ENCODE measurements around the gene DDX11.
"Not testable (repeated sequence)": the region's sequence is repeated elsewhere in the genome, so short reads cannot be mapped to it uniquely, and the experiment has no call there.

DDX11 gene

DNA sequence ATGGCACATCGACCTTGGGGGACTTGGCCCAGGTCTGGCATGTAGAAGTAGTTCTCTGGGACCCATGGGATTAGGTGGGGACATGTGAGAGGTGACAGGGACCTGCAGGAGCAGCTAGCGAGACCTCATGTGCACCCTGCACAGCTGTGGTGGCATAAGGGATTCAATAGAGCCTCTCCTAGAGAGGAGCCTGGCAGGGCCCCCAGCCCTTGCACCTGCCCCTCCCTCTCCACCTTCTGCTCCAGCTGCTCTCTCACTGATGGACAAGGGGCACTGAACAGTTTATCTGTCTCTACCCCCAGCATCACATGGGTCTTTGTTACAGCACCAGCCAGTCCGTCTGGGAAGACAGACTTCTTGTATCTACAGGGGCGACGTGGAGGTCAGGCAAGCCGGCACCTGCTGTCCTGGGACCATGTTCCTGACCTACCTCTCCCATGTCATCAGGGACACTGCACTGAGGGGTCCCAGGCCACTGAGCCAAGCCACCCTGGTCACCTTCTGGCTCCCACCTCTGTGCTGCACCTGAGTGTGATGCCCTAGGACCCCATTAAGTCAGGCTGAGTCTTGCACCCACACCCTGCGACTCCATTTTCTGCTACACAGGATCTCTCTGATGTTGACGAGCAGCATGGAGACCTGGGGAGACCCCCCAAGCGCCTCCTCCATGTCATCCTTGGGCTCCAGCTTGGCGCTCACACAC lies 32.6 kb downstream of the DDX11 start:
- Histone ChIP-seq H3K9me2 (ENCODE audit: low read depth, low read length) (no peaks in the 10 kb centered on the region), H3F3A (ENCODE audit: insufficient read depth, low read length) (no peaks in the 10 kb centered on the region), H3K4me1 (ENCODE audit: insufficient read depth, low read length, severe bottlenecking) (no peaks in the 10 kb centered on the region), H3K9ac (ENCODE audit: low read length) (no peak overlapping the region), H2AFZ (ENCODE audit: low read length) (no peak overlapping the region), H3K27me3 (ENCODE audit: insufficient read depth, low read length) (no peaks in the 10 kb centered on the region), H3K9me3 (ENCODE audit: low read length) (no peaks in the 10 kb centered on the region), H3K4me2 (ENCODE audit: low read length) (no peak overlapping the region), H3K79me2 (ENCODE audit: insufficient read depth, low read length) (no peaks in the 10 kb centered on the region), H3K4me3 (ENCODE audit: low read depth, low read length, poor library complexity, severe bottlenecking) (no peak overlapping the region), H3K27ac (ENCODE audit: low read depth, low read length, poor library complexity, severe bottlenecking) (no peak overlapping the region), H3K36me3 (ENCODE audit: insufficient read depth, low read length) (peaks cover 11% of the 10 kb centered on the region), H4K20me1 (ENCODE audit: insufficient read depth, low read length) (no peaks in the 10 kb centered on the region)
- no peak for TF ChIP-seq EZH2 (IDR thresholded peaks at IDR 0.05; ENCODE audit: borderline replicate concordance, low read length)
- TF ChIP-seq, protein P1, sequence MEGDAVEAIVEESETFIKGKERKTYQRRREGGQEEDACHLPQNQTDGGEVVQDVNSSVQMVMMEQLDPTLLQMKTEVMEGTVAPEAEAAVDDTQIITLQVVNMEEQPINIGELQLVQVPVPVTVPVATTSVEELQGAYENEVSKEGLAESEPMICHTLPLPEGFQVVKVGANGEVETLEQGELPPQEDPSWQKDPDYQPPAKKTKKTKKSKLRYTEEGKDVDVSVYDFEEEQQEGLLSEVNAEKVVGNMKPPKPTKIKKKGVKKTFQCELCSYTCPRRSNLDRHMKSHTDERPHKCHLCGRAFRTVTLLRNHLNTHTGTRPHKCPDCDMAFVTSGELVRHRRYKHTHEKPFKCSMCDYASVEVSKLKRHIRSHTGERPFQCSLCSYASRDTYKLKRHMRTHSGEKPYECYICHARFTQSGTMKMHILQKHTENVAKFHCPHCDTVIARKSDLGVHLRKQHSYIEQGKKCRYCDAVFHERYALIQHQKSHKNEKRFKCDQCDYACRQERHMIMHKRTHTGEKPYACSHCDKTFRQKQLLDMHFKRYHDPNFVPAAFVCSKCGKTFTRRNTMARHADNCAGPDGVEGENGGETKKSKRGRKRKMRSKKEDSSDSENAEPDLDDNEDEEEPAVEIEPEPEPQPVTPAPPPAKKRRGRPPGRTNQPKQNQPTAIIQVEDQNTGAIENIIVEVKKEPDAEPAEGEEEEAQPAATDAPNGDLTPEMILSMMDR (IDR thresholded peaks at IDR 0.05; ENCODE audit: low read length): no peak

DNA sequence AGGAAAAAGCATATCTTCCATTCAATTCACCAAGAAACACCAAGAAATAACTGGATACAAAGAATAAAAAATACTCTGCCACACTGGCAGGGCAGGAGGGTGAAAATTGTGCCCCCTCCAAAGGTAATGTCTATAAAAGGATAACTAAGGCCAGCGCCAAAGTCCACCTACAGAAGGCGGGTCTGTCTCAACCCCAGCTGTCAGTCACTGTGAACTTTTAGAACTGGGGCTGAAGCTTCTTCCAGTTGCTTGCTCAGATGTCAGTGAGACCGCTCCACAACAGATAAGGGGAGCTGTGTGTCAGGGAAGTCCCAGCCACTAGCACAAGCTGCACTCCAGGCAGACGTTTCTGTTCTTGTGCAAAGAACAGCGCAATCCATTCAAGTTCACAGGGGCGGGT lies 36.1 kb downstream of the DDX11 start:
- not testable (repeated sequence) for H2AFZ ChIP-seq (ENCODE audit: low read length); H3K9me2 ChIP-seq (ENCODE audit: low read depth, low read length); H3K4me1 ChIP-seq (ENCODE audit: insufficient read depth, low read length, severe bottlenecking); H3K36me3 ChIP-seq (ENCODE audit: insufficient read depth, low read length); H3K27me3 ChIP-seq (ENCODE audit: insufficient read depth, low read length); H3K27ac ChIP-seq (ENCODE audit: low read depth, low read length, poor library complexity, severe bottlenecking); H3K9me3 ChIP-seq (ENCODE audit: low read length); H3F3A ChIP-seq (ENCODE audit: insufficient read depth, low read length); H3K4me2 ChIP-seq (ENCODE audit: low read length); H3K79me2 ChIP-seq (ENCODE audit: insufficient read depth, low read length); H4K20me1 ChIP-seq (ENCODE audit: insufficient read depth, low read length); H3K4me3 ChIP-seq (ENCODE audit: low read depth, low read length, poor library complexity, severe bottlenecking); H3K9ac ChIP-seq (ENCODE audit: low read length)

DNA sequence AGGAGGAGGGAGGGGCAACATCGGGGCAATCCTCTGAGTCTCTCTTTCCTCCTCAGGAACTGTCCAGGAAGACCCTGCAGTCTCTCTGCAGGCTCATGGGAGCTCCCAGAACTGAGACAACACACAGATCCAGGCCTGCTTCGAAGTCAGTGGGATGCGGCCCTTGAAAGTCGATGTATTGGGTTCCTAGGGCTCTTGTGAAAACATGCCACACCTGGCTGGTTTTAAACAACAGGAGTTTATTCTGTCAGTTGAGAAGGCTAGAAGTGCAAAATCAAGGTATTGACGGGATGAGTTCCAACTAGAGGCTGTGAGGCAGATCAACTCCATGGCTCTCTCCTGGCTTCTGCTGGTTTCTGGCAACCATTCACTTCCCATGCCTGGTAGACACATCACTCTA lies 36.6 kb downstream of the DDX11 start:
- not testable (repeated sequence) for H3K9me2 ChIP-seq (ENCODE audit: low read depth, low read length); H3K4me1 ChIP-seq (ENCODE audit: insufficient read depth, low read length, severe bottlenecking); H3K4me2 ChIP-seq (ENCODE audit: low read length); H3K4me3 ChIP-seq (ENCODE audit: low read depth, low read length, poor library complexity, severe bottlenecking); H3F3A ChIP-seq (ENCODE audit: insufficient read depth, low read length); H4K20me1 ChIP-seq (ENCODE audit: insufficient read depth, low read length); H3K79me2 ChIP-seq (ENCODE audit: insufficient read depth, low read length); H3K9ac ChIP-seq (ENCODE audit: low read length); H3K27ac ChIP-seq (ENCODE audit: low read depth, low read length, poor library complexity, severe bottlenecking); H3K9me3 ChIP-seq (ENCODE audit: low read length); H3K27me3 ChIP-seq (ENCODE audit: insufficient read depth, low read length); H2AFZ ChIP-seq (ENCODE audit: low read length); H3K36me3 ChIP-seq (ENCODE audit: insufficient read depth, low read length)

DNA sequence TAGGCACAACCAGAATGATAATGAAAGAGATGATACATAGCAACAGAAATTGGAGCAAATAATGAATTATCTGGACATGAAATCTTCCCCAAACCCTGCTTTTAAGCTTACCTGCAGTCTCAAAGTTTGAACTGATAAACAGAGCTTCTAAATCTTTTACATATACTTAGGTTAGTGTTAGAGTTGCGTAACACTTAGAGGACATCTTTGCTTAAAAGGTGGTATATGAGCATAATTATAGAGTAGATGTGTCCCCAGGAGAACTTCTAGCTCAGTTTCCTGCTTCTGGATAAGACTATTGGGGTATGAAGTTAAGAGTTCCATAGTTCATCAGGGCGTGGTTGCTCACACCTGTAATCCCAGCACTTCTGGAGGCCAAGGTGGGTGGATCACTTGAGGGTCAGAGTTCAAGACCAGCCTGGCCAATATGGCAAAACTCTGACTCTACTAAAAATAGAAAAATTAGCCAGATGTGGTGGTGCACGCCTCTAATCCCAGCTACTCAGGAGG lies 41.5 kb downstream of the DDX11 start:
- H3K9ac ChIP-seq (ENCODE audit: low read length); H3F3A ChIP-seq (ENCODE audit: insufficient read depth, low read length); H3K9me2 ChIP-seq (ENCODE audit: low read depth, low read length); H3K79me2 ChIP-seq (ENCODE audit: insufficient read depth, low read length); H2AFZ ChIP-seq (ENCODE audit: low read length); H3K36me3 ChIP-seq (ENCODE audit: insufficient read depth, low read length); H4K20me1 ChIP-seq (ENCODE audit: insufficient read depth, low read length); H3K27me3 ChIP-seq (ENCODE audit: insufficient read depth, low read length); H3K27ac ChIP-seq (ENCODE audit: low read depth, low read length, poor library complexity, severe bottlenecking); H3K4me3 ChIP-seq (ENCODE audit: low read depth, low read length, poor library complexity, severe bottlenecking); H3K9me3 ChIP-seq (ENCODE audit: low read length); H3K4me2 ChIP-seq (ENCODE audit: low read length); H3K4me1 ChIP-seq (ENCODE audit: insufficient read depth, low read length, severe bottlenecking): not testable (repeated sequence)

DNA sequence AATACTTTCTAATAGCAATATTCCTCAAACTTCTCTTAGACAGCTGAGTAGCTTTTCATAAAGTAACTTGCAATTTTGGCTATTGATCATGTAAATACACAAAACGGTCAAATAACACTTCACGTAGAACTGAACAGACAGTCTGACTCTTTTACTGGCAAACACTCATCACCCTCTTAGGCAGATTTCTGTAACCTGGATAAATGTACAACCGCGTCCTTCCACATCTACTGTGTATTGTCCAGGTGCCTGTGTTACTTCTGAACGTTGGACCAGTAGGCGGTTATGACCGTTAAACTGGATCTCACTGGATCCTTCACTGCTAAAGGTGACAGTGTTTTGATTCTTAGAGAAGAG lies 43.2 kb downstream of the DDX11 start:
- H3K4me1 ChIP-seq (ENCODE audit: insufficient read depth, low read length, severe bottlenecking): not testable (repeated sequence)
- H3K9ac ChIP-seq (ENCODE audit: low read length): peak overlapping the region; percentile 16; the same call in 1 of the 2 replicates
- peak overlapping the region; percentile 82 for H3K4me3 ChIP-seq (ENCODE audit: low read depth, low read length, poor library complexity, severe bottlenecking)

More for the DNA sequence above, 43.2 kb downstream of the DDX11 start:
- H3K9me3 ChIP-seq (ENCODE audit: low read length); H3K79me2 ChIP-seq (ENCODE audit: insufficient read depth, low read length); H3F3A ChIP-seq (ENCODE audit: insufficient read depth, low read length); H2AFZ ChIP-seq (ENCODE audit: low read length); H4K20me1 ChIP-seq (ENCODE audit: insufficient read depth, low read length); H3K36me3 ChIP-seq (ENCODE audit: insufficient read depth, low read length); H3K9me2 ChIP-seq (ENCODE audit: low read depth, low read length); H3K27me3 ChIP-seq (ENCODE audit: insufficient read depth, low read length); H3K27ac ChIP-seq (ENCODE audit: low read depth, low read length, poor library complexity, severe bottlenecking): not testable (repeated sequence)
- H3K4me2 ChIP-seq (ENCODE audit: low read length): peak overlapping the region; percentile 100

Measured in OCI-LY1 (cell line).